ENCODE results near the gene GRIP1. TPM values are rescaled to one million over a fixed set of nuclear protein-coding genes. Genes with fewer than 3 reads are reported as not detected.

Gene GRIP1
- total RNA-seq, 4 donors from 2014 or later, result 0.18 to 2.1 (median 0.34) TPM

- DNase-seq, result no peak
- intact Hi-C loops (cut with DNase I; ENCODE audit: low total_unique reads), result no loop called here
- Histone ChIP-seq H3K9me3 (no peaks in the 10 kb centered on the region), H3K4me3 (no peak overlapping the region), H3K4me1 (no peaks in the 10 kb centered on the region), H3K27me3 (no peaks in the 10 kb centered on the region), H3K36me3 (no peaks in the 10 kb centered on the region), H3K27ac (no peak overlapping the region)
- TF ChIP-seq CTCF (IDR thresholded peaks at IDR 0.05 in 4 of 5, conservative IDR thresholded peaks at IDR 0.05 in 1 of 5), result no peak
- no peak for TF ChIP-seq POLR2A (IDR thresholded peaks at IDR 0.05)
- in situ Hi-C loops (cut with MboI; ENCODE audit: low sequenced_read_pairs in 4 of 4), result no loop called here
- no peak for ATAC-seq
These were observed 313.0 kb downstream of the GRIP1 start for GRCh38 chr12:66365718-66366490.

GRCh38 chr12:66361703-66362102, 317.2 kb downstream of the GRIP1 start:
- H3K27me3 ChIP-seq, result no peaks in the 10 kb centered on the region
- H3K9me3 ChIP-seq, result no peaks in the 10 kb centered on the region
- intact Hi-C loops (cut with DNase I; ENCODE audit: low total_unique reads), result no loop called here
- no peaks in the 10 kb centered on the region for H3K4me1 ChIP-seq
- H3K4me3 ChIP-seq, result no peak overlapping the region
- TF ChIP-seq CTCF (IDR thresholded peaks at IDR 0.05 in 4 of 5, conservative IDR thresholded peaks at IDR 0.05 in 1 of 5), result no peak
- TF ChIP-seq POLR2A (IDR thresholded peaks at IDR 0.05), result no peak
- H3K27ac ChIP-seq, result no peak overlapping the region
- in situ Hi-C loops (cut with MboI; ENCODE audit: low sequenced_read_pairs in 4 of 4), result no loop called here
- ATAC-seq, result no peak
- DNase-seq, result no peak
- no peaks in the 10 kb centered on the region for H3K36me3 ChIP-seq

GRCh38 chr12:66359300-66359699, 319.6 kb downstream of the GRIP1 start:
- Histone ChIP-seq H3K27ac (no peak overlapping the region), H3K27me3 (no peaks in the 10 kb centered on the region), H3K9me3 (no peaks in the 10 kb centered on the region), H3K4me1 (no peaks in the 10 kb centered on the region), H3K4me3 (no peak overlapping the region), H3K36me3 (no peaks in the 10 kb centered on the region)
- intact Hi-C loops (cut with DNase I; ENCODE audit: low total_unique reads) (no loop called here), in situ Hi-C loops (cut with MboI; ENCODE audit: low sequenced_read_pairs in 4 of 4) (no loop called here)
- no peak for DNase-seq
- no peak for TF ChIP-seq POLR2A (IDR thresholded peaks at IDR 0.05)
- TF ChIP-seq CTCF (IDR thresholded peaks at IDR 0.05 in 4 of 5, conservative IDR thresholded peaks at IDR 0.05 in 1 of 5), result no peak
- no peak for ATAC-seq

- H3K4me3 ChIP-seq, result no peak overlapping the region
- no peaks in the 10 kb centered on the region for H3K9me3 ChIP-seq
- H3K27ac ChIP-seq, result no peak overlapping the region
- H3K27me3 ChIP-seq, result no peaks in the 10 kb centered on the region
- H3K4me1 ChIP-seq, result no peaks in the 10 kb centered on the region
- intact Hi-C loops (cut with DNase I; ENCODE audit: low total_unique reads), result no loop called here
- TF ChIP-seq POLR2A (IDR thresholded peaks at IDR 0.05), result no peak
- TF ChIP-seq CTCF (IDR thresholded peaks at IDR 0.05 in 4 of 5, conservative IDR thresholded peaks at IDR 0.05 in 1 of 5), result no peak
- H3K36me3 ChIP-seq, result no peaks in the 10 kb centered on the region
- in situ Hi-C loops (cut with MboI; ENCODE audit: low sequenced_read_pairs in 4 of 4), result no loop called here
- no peak for ATAC-seq
- DNase-seq, result no peak
These were observed 324.6 kb downstream of the GRIP1 start for GRCh38 chr12:66354291-66354690.

- H3K4me1 ChIP-seq, result no peaks in the 10 kb centered on the region
- in situ Hi-C loops (cut with MboI; ENCODE audit: low sequenced_read_pairs in 4 of 4) (no loop called here), intact Hi-C loops (cut with DNase I; ENCODE audit: low total_unique reads) (no loop called here)
- H3K4me3 ChIP-seq, result no peak overlapping the region
- H3K27me3 ChIP-seq, result no peaks in the 10 kb centered on the region
- no peak for TF ChIP-seq CTCF (IDR thresholded peaks at IDR 0.05 in 4 of 5, conservative IDR thresholded peaks at IDR 0.05 in 1 of 5)
- TF ChIP-seq POLR2A (IDR thresholded peaks at IDR 0.05), result no peak
- ATAC-seq, result no peak
- H3K27ac ChIP-seq, result no peak overlapping the region
- H3K36me3 ChIP-seq, result no peaks in the 10 kb centered on the region
- no peak for DNase-seq
- no peaks in the 10 kb centered on the region for H3K9me3 ChIP-seq
These were observed 326.0 kb downstream of the GRIP1 start for GRCh38 chr12:66352899-66353298.
